Stimulated activated CD4-positive, alpha-beta T cell treated with anti-CD3 and anti-CD28 coated beads, Interleukin-4, amount 100 ng/mL, for 4 hours (primary cell): ENCODE measurements around the gene ADISSP.

Source experiments
- DNase-seq, 2 experiments: peaks; one replicate each; pipeline ENCODE4 v3.0.0-alpha.2; 2020

Gene ADISSP

GRCh38 chr20:3710703-3711483 lies 56.7 kb downstream of the ADISSP start:
- peak; percentile 45 to 75 for DNase-seq

GRCh38 chr20:3710011-3710466 lies 57.5 kb downstream of the ADISSP start:
- no peak for DNase-seq

GRCh38 chr20:3707508-3707899 lies 60.0 kb downstream of the ADISSP start:
- no peak for DNase-seq

GRCh38 chr20:3706774-3707507 lies 60.6 kb downstream of the ADISSP start:
- DNase-seq, result no peak

GRCh38 chr20:3705970-3706739 lies 61.4 kb downstream of the ADISSP start:
- DNase-seq, result no peak

- DNase-seq, result no peak
Measured at GRCh38 chr20:3705491-3705969, 62.0 kb downstream of the ADISSP start.

- no peak for DNase-seq
Measured at GRCh38 chr20:3704087-3704486, 63.5 kb downstream of the ADISSP start.
